NCI-H128 (cell line): Measurements from ENCODE around the gene FCHO2.
"Not testable (repeated sequence)": the region's sequence is repeated elsewhere in the genome, so short reads cannot be mapped to it uniquely, and the experiment has no call there.

Source experiments
- DNase-seq: peaks from one replicate; lab custom pipeline; 2025; ENCODE audit not compliant: unreplicated experiment; lab: John Stamatoyannopoulos, UW

Gene FCHO2, protein sequence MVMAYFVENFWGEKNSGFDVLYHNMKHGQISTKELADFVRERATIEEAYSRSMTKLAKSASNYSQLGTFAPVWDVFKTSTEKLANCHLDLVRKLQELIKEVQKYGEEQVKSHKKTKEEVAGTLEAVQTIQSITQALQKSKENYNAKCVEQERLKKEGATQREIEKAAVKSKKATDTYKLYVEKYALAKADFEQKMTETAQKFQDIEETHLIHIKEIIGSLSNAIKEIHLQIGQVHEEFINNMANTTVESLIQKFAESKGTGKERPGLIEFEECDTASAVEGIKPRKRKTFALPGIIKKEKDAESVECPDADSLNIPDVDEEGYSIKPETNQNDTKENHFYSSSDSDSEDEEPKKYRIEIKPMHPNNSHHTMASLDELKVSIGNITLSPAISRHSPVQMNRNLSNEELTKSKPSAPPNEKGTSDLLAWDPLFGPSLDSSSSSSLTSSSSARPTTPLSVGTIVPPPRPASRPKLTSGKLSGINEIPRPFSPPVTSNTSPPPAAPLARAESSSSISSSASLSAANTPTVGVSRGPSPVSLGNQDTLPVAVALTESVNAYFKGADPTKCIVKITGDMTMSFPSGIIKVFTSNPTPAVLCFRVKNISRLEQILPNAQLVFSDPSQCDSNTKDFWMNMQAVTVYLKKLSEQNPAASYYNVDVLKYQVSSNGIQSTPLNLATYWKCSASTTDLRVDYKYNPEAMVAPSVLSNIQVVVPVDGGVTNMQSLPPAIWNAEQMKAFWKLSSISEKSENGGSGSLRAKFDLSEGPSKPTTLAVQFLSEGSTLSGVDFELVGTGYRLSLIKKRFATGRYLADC

DNA sequence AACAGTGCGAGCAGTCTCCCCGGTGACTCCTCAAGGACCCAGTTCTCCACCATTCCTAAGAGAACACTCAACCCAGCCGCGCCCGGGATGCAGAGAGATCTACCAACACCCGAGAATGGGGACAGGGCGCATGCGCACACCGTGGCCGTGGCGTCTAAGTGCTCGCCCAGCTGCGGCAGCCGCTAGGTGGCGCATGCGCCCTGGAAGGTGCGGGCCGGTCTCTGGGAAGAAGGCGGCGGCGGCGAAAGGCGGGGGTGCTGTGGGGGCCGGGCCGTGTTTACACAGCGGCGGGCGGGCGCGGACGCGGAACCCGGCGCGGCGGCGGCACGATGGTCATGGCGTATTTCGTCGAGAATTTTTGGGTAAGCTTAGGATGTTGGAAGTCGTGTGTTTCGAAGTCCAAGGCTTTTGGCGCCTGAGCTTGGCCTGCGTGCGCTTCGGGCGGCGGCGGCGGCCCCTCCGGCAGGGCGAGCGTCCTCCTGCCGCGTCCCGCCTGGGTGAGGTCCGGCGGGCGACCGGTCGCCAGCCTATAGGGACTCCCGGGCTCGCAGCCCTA, at the start of gene FCHO2:
TSS of gene FCHO2 (plus strand) at position 274 of the 556 bp plus-strand sequence. CDS start at position 330, 56 bp downstream.
- DNase-seq, result peak; percentile 74

DNA sequence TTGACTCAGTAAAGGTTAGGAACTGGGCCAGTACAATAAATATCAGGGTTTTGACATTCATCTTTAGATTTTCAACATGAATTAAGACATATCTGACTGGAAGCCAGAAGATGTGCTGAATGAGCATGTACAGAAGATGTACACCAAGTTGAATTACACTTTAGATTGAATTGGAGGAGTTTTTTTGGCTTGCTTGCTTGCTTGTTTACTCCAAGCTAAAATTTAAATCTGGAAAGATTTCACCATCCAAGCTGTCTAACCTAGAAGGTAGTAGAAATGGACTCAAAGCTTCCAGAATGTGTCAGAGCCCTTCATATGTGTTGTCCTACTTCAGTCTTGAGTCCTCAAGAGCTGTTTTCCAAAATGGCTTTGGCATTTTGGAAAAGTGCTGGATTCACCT, 49.0 kb upstream of the FCHO2 start:
- DNase-seq, result no peak

- DNase-seq, result no peak
These were observed 47.2 kb upstream of the FCHO2 start for GRCh38 chr5:72908664-72909063.

GRCh38 chr5:72917371-72917776, 38.5 kb upstream of the FCHO2 start:
- DNase-seq, result no peak

GRCh38 chr5:72920690-72921502, 34.9 kb upstream of the FCHO2 start:
- no peak for DNase-seq

GRCh38 chr5:72921886-72922285, 34.0 kb upstream of the FCHO2 start:
- DNase-seq, result no peak

- DNase-seq, result no peak
These were observed 33.4 kb upstream of the FCHO2 start for GRCh38 chr5:72922422-72922821.

DNA sequence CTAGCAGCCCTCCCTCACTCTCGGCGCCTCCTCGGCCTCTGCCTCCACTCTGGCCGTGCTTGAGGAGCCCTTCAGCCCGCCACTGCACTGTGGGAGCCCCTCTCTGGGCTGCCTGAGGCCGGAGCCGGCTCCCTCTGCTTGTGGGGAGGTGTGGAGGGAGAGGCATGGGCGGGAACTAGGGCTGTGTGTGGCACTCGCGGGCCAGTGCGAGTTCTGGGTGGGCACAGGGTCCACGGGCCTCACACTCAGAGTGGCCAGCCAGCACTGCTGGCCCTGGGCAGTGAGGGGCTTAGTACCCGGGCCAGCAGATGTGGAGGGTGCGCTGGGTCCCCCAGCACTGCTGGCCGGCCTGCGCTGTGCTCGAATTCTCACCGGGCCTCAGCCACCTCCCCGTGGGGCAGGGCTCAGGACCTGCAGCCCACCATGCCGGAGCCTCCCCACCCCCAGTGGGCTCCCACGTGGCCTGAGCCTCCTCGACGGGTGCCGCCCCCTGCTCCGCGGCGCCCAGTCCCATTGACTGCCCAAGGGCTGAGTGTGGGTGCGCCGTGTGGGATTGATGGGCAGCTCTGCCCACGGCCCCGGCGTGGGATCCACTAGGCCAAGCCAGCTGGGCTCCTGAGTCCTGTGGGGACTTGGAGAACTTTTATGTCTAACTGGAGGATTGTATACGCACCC, 30.4 kb upstream of the FCHO2 start:
- DNase-seq, result no peak

GRCh38 chr5:72932686-72933085, 23.2 kb upstream of the FCHO2 start:
- not testable (repeated sequence) for DNase-seq

DNA sequence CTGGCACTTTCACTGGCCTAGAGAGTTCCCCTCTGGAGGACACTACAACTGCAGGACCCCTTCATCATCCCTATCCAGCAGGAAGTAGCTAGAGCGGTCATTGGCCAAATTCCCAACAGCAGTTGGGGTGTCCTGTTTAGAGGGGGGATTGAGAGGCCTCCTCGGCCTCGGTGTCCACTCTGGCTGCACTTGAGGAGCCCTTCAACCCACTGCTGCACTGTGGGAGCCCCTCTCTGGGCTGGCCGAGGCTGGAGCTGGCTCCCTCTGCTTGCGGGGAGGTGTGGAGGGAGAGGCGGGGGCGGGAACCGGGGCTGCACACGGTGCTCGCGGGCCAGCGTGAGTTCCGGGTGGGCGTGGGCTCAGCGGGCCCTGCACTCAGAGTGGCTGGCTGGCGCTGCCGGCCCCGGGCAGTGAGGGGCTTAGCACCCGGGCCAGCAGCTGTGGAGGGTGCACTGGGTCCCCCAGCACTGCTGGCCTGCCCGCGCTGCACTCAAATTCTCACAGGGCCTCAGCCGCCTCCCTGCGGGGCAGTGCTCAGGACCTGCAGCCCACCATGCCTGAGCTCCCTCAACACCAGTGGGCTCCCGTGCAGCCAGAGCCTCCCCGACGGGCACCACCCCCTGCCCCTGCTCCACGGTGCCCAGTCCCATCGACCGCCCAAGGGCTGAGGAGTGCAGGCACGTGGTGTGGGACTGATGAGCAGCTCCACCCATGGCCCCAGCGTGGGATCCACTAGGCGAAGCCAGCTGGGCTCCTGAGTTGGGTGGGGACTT, 20.7 kb upstream of the FCHO2 start:
- not testable (repeated sequence) for DNase-seq

DNA sequence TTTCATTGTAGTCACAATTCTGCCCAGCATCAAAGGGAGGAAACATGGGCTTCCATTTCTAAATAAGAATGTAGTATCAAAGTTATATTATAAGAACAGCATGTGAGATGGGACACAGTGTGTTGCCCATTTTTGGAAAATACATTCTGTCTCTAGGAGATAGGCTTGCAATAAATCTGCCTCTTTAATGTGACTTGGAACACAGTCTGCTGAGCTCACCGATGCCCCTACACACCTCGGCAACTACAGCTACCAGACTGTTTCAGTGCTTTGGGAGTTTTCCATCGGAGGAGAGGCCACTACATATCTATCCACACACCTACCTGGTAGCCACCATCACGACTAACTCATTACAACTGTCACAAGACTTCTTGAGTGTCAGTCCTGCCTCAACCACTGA, 18.9 kb upstream of the FCHO2 start:
- no peak for DNase-seq

GRCh38 chr5:72937517-72938061, 18.3 kb upstream of the FCHO2 start:
- DNase-seq, result no peak

DNA sequence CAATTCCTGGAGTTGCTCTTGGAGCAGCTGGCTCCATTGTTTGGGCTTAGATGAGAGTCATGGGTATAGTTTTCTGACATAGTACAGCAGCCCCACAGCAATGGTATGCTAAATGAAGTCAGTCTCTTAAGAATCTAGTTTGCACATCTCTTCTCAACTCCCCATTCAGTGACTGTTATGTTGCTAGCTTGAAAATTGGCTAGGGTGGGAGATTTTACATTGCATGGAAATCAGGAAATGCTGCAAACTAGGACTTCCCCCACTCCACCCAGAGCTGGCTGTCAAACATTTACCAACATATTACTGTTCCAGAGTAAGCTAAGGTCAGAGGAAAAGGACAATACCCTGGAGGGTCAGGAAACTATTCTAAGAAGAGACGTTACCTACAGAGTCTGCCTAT, 17.6 kb upstream of the FCHO2 start:
- DNase-seq, result no peak

DNA sequence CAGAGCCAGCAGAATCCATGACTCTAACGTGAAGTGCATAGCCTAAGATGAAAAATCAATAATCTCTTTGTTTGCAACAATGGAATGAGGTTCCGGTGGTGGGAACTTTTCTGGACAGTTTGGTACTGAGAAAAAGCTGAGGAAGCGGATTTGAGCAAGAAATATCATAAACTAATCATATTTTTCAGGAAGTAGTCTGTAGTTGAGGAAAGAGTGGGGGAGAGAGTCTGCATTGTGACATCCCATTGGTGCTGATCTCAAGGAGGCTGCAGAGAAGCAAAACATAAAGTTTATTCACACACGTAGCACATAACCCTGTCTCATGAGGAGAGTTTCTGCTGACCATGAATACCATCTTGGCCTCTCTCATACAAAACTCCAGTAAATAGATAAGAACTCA, 15.8 kb upstream of the FCHO2 start:
- DNase-seq, result no peak

- no peak for DNase-seq
These were observed 12.5 kb upstream of the FCHO2 start for GRCh38 chr5:72943307-72943706.

DNA sequence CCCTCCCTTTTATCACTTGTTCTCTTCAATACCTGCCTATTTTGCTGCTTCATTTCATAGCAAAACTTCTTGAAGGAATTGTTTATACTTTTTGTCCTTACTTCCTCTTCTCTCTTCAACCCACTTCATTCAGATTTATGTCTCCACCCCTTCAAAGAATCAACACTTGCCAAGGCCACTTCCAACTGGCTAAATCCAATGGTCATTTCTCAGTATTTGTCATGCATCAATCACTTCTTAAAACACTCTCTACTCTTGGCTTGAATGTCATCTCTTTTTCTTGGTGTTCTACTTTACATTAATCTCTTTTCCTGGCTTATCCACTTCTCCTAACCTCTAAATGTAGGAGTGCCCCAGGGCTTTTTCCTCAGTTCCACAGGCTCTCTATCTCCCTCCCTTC, 8.3 kb upstream of the FCHO2 start:
- no peak for DNase-seq

GRCh38 chr5:72949481-72949880, 6.4 kb upstream of the FCHO2 start:
- DNase-seq, result no peak

DNA sequence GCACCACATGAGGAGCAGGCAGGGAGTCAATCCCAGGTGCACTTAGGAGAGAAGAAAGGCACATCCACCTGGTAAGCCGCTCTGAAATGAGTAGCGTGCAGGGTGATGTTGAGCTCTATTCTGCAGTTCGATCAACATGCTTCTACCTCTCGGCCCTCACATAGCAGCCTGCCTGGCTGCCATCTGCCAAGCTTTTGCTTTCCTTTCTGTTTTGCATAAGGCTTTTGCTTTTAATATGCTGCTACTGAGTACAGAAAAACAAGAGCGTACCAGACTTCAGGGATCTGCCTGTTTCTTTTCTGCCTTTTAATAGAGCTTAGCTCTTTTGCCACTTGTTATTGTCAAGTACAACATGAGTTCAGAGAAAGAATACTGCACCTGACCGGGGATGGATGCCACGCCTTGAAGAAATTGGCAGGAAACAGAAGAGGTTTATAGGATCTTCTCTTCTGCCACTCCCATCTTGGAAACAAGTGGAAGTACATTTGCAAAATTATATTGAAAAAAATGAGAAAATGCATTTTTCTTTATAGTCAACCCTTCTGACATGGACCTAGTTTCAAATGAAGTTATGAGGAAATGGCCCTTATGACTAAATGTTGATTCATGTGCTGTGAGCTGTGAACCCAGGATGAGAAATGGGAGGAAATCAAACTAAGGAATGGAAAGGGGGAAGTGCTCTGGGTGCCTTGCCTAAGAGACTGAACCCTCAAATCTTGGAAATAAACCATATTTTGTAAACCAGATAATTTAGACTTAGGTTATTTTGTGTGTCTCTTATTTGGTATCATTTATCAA, 4.0 kb upstream of the FCHO2 start:
- DNase-seq, result no peak

- DNase-seq, result no peak
These were observed 1.5 kb upstream of the FCHO2 start for GRCh38 chr5:72954389-72954788.
